K562 (cell line): Measurements from ENCODE around the gene GPD2. TPM values are rescaled to one million over a fixed set of nuclear protein-coding genes. Genes with fewer than 3 reads are reported as not detected.

Experiments
- ATAC-seq: fragments of 200-7000 bp; cut with Tn5 transposase; 3 replicates; pipeline ENCODE4 v1.9.1; 2020; ENCODE audit warnings: moderate library complexity
- BruUV-seq: library from RNA; stranded (reverse); fragments of 400-500 nt; replicated peaks from 2 replicates; lab custom pipeline; 2021; lab: Mats Ljungman, UMichigan
- CTCF ChIA-PET: fragments of 300-600 bp; formaldehyde crosslinking; extraction: SDS; loops from one replicate; lab custom pipeline; 2021; ENCODE audit warnings: low intra/inter-chr PET ratio; lab: Yijun Ruan, JAX
- POLR2A ChIA-PET: fragments of 300-600, 350-650 bp; sonication (Branson Sonifier 250); formaldehyde crosslinking; extraction: SDS; loops from one replicate; lab custom pipeline; 2021; ENCODE audit warnings: antibody characterized with exemption, inconsistent platforms; lab: Yijun Ruan, JAX
- DNase-seq, 4 experiments: peaks; one replicate each; pipeline versions ENCODE4 v3.0.0 to v3.0.0-alpha.2; 2011 to 2018; ENCODE audit warnings: low spot score in 3 of 4, mixed read lengths in 3 of 4; ENCODE audit errors: extremely low read depth in 1 of 4
- FAIRE-seq: peaks from 2 replicates; lab custom pipeline; 2011; peaks lifted over from hg19 to GRCh38; lab: Jason Lieb, UNC
- H2AFZ ChIP-seq: 2 replicates; pipeline ENCODE4 v1.6.0; 2011; ENCODE audit warnings: low read depth, low read length, control low read depth, inconsistent platforms
- H3K27ac ChIP-seq: fragments of 200-600 bp; 3 replicates; pipeline ENCODE4 v1.8.0; 2011; ENCODE audit warnings: low read depth, mild to moderate bottlenecking, control low read depth, inconsistent platforms, low read length, moderate library complexity, mixed read lengths; ENCODE audit errors: extremely low read depth
- H3K27me3 ChIP-seq, 2 experiments: fragments of 300-600 bp in 1 of 2; 2 replicates in 1 of 2; 3 replicates in 1 of 2; pipeline versions ENCODE4 v1.6.0 to v1.8.0; 2011; ENCODE audit warnings: inconsistent platforms in 2 of 2, low read length in 2 of 2, mild to moderate bottlenecking in 1 of 2, mixed read lengths in 1 of 2, moderate library complexity in 1 of 2; ENCODE audit not compliant: control insufficient read depth in 2 of 2, insufficient read depth in 2 of 2
- H3K36me3 ChIP-seq: fragments of 300-600 bp; 3 replicates; pipeline ENCODE4 v1.8.0; 2011; ENCODE audit warnings: mild to moderate bottlenecking, low read length, inconsistent platforms; ENCODE audit not compliant: control insufficient read depth, insufficient read depth
- H3K4me1 ChIP-seq, 2 experiments: fragments of 200-600 bp in 1 of 2; replicated peaks in 1 of 2; 2 replicates in 1 of 2; 3 replicates in 1 of 2; pipeline versions ENCODE4 v1.5.1 to v1.8.0; 2011; ENCODE audit warnings: inconsistent platforms in 2 of 2, low read length in 2 of 2, mild to moderate bottlenecking in 1 of 2, mixed read lengths in 1 of 2, moderate library complexity in 1 of 2; ENCODE audit not compliant: control insufficient read depth in 2 of 2, insufficient read depth in 2 of 2
- H3K4me2 ChIP-seq: 2 replicates; pipeline ENCODE4 v1.6.1; 2011; ENCODE audit warnings: low read length, control low read depth, inconsistent platforms, mixed read lengths; ENCODE audit not compliant: insufficient read depth
- H3K4me3 ChIP-seq: fragments of 200-600 bp; sonication (generic), shearing (Covaris generic); 2 replicates; pipeline ENCODE4 v1.5.1; 2016; ENCODE audit warnings: control low read depth, inconsistent platforms
- H3K79me2 ChIP-seq: fragments of 200-600 bp; 3 replicates; pipeline ENCODE4 v1.8.0; 2011; ENCODE audit warnings: low read length, inconsistent platforms; ENCODE audit not compliant: control insufficient read depth, insufficient read depth
- H3K9ac ChIP-seq, 2 experiments: 2 replicates each; pipeline versions ENCODE4 v1.6.0 to v1.6.1; 2011; ENCODE audit warnings: low read depth in 2 of 2, low read length in 2 of 2, control low read depth in 1 of 2, inconsistent platforms in 1 of 2, mild to moderate bottlenecking in 1 of 2, mixed read lengths in 1 of 2; ENCODE audit not compliant: insufficient read depth in 1 of 2
- H3K9me1 ChIP-seq: one replicate; pipeline ENCODE4 v1.6.0; 2011; ENCODE audit warnings: inconsistent platforms, mild to moderate bottlenecking, low read length, moderate library complexity; ENCODE audit not compliant: control insufficient read depth, insufficient read depth
- H3K9me3 ChIP-seq: replicated peaks from 2 replicates; pipeline ENCODE4 v1.5.1; 2011; ENCODE audit warnings: low read depth, low read length, inconsistent platforms; ENCODE audit not compliant: control insufficient read depth, insufficient read depth
- H4K20me1 ChIP-seq: replicated peaks from 2 replicates; pipeline ENCODE4 v1.6.1; 2011; ENCODE audit warnings: low read length, inconsistent platforms, mixed read lengths; ENCODE audit not compliant: control insufficient read depth, insufficient read depth
- AFF4 ChIP-seq: sonication (generic); formaldehyde crosslinking; IDR thresholded peaks from 2 replicates; pipeline ENCODE4 v1.8.0; 2023; ENCODE audit warnings: mild to moderate bottlenecking, missing genetic modification reagents
- CTCF ChIP-seq, 3 experiments: IDR thresholded peaks in 2 of 3; conservative IDR thresholded peaks in 1 of 3; 2 replicates each; pipeline ENCODE4 v1.5.1; 2011 to 2012; ENCODE audit warnings: low read length in 3 of 3, mild to moderate bottlenecking in 3 of 3, control low read depth in 2 of 3, improper control_type of control experiment in 1 of 3, inconsistent platforms in 1 of 3, low read depth in 1 of 3, mixed read lengths in 1 of 3, moderate library complexity in 1 of 3; ENCODE audit not compliant: insufficient read depth in 2 of 3
- GABPB2 ChIP-seq: fragments of 250-450 bp; sonication (Bioruptor Pico); conservative IDR thresholded peaks from 2 replicates; pipeline ENCODE4 v1.5.1; 2021; ENCODE audit warnings: mild to moderate bottlenecking
- MAFF ChIP-seq: IDR thresholded peaks from 2 replicates; pipeline ENCODE4 v1.6.1; 2012; ENCODE audit warnings: low read length, improper control_type of control experiment
- MAFG ChIP-seq: fragments of 450-650 bp; conservative IDR thresholded peaks from 2 replicates; pipeline ENCODE4 v1.6.1; 2016; ENCODE audit warnings: missing genetic modification characterization, missing compliant biosample characterization
- MAFK ChIP-seq: IDR thresholded peaks from 2 replicates; pipeline ENCODE4 v1.6.1; 2011; ENCODE audit warnings: low read length, improper control_type of control experiment
- NCOA6 ChIP-seq: fragments of 450-650 bp; IDR thresholded peaks from 2 replicates; pipeline ENCODE4 v1.6.1; 2017; ENCODE audit warnings: mild to moderate bottlenecking
- SUPT5H ChIP-seq: fragments of 450-650 bp; IDR thresholded peaks from 2 replicates; pipeline ENCODE4 v1.6.1; 2016
- TCF7 ChIP-seq: sonication (generic); IDR thresholded peaks from 2 replicates; pipeline ENCODE4 v1.6.1; 2016; ENCODE audit warnings: antibody characterized with exemption, borderline replicate concordance
- ZBTB11 ChIP-seq, 3 experiments: fragments of 200-800 bp in 1 of 3; fragments of 250-450 bp in 1 of 3; fragments of 450-650 bp in 1 of 3; sonication (Bioruptor Pico) in 1 of 3; sonication (Bioruptor generic) in 1 of 3; formaldehyde crosslinking in 1 of 3; IDR thresholded peaks; 2 replicates each; pipeline versions ENCODE4 v1.6.1 to v1.8.0; 2016 to 2022; ENCODE audit warnings: mild to moderate bottlenecking in 2 of 3, missing genetic modification characterization in 2 of 3, missing compliant biosample characterization in 1 of 3, moderate library complexity in 1 of 3
- ZNF316 ChIP-seq: fragments of 450-650 bp; IDR thresholded peaks from 2 replicates; pipeline ENCODE4 v1.6.1; 2016
- ZNF507 ChIP-seq: conservative IDR thresholded peaks from 2 replicates; pipeline ENCODE4 v1.6.1; 2017; ENCODE audit warnings: missing genetic modification characterization, missing compliant biosample characterization
- WGBS: fragments of 100-300 bp; shearing (Covaris generic); methylation state at CpG from one replicate; pipeline ENCODE4 v1.1.6; 2016; ENCODE audit warnings: low coverage, mixed read lengths; ENCODE audit not compliant: insufficient coverage; ENCODE audit errors: missing lambda C conversion rate; 5-methylcytosine and 5-hydroxymethylcytosine counted together
- in situ Hi-C: fragments of 300-500 bp; cut with MboI; formaldehyde crosslinking; loops from 4 replicates; pipeline ENCODE4 v1.15.0; 2018; ENCODE audit warnings: inconsistent platforms, mixed read lengths
- intact Hi-C: fragments of 100-400 bp; cut with micrococcal nuclease; formaldehyde crosslinking; loops from 2 replicates; pipeline ENCODE4 v1.14.2; 2022
- polyA plus RNA-seq, 8 experiments: library from polyadenylated mRNA; depleted of rRNA in 4 of 8; stranded (reverse) in 5 of 8; unstranded in 3 of 8; fragments of >200 nt; fragmentation: Nextera tagmentation in 2 of 8; fragmentation: Illumina TruSeq in 1 of 8; extraction: Ambion mirVana in 2 of 8; extraction: Trizol in 1 of 8; gene quantifications; 2 replicates each; pipeline versions ENCODE4 v1.2.1 to v1.2.3, GENCODE V29; 2011 to 2014; ENCODE audit warnings: inconsistent platforms in 1 of 8, missing spikeins in 1 of 8
- total RNA-seq, 7 experiments: library from RNA; depleted of rRNA in 6 of 7; stranded (reverse); fragments of >200 nt in 6 of 7; fragmentation: Illumina TruSeq in 2 of 7; extraction: Trizol in 2 of 7; gene quantifications; 2 replicates each; pipeline versions ENCODE4 v1.2.1 to v1.2.3, GENCODE V29; 2011 to 2021; ENCODE audit warnings: low replicate concordance in 1 of 7

GPD2 gene
- total and polyA plus RNA-seq, 9 of the 15 experiments (the other 6 are each of a cell fraction or from before 2014, with no cell fraction given), result 5.2 to 39.2 (median 19.0) TPM

- Histone ChIP-seq H2AFZ (no peak overlapping the region), H3K27me3 (no peaks in the 10 kb centered on the region), H3K4me1 (no peaks in the 10 kb centered on the region), H4K20me1 (no peaks in the 10 kb centered on the region), H3K9me3 (no peaks in the 10 kb centered on the region), H3K27ac (no peak overlapping the region), H3K9me1 (no peaks in the 10 kb centered on the region), H3K4me3 (no peak overlapping the region), H3K79me2 (no peaks in the 10 kb centered on the region), H3K9ac (no peak overlapping the region), H3K36me3 (no peaks in the 10 kb centered on the region), H3K4me2 (no peak overlapping the region)
- no peak for ATAC-seq
- ChIA-PET POLR2A (interaction anchor here (1.1 kb wide), 1 partner anchor 15 kb away, joined by 3 read pairs; no protein-coding TSS in a partner anchor), CTCF (no interaction called here)
- intact Hi-C loops (no loop called here), in situ Hi-C loops (no loop called here)
- FAIRE-seq, result no peak
- DNase-seq, result no peak
- BruUV-seq, result no TSS peak
- 42% methylated on average over 2 of the region's 2 CpGs for WGBS
- TF ChIP-seq SUPT5H, result no peak
- TF ChIP-seq MAFF, result 0 out of 2 replicates have a peak, but pooled peaks have one; percentile 2
- TF ChIP-seq NCOA6, result no peak
- TF ChIP-seq TCF7, result no peak
- TF ChIP-seq ZNF507 (tag), result no peak
- no peak for TF ChIP-seq GABPB2 (CRISPR knock-in tag)
- TF ChIP-seq ZNF316, result peak; percentile 53
- no peak for TF ChIP-seq ZBTB11 (CRISPR knock-in tag; IDR thresholded peaks at IDR 0.05)
- TF ChIP-seq MAFK, result peak; percentile 35; the same call in 1 of the 2 replicates
- no peak for TF ChIP-seq CTCF (IDR thresholded peaks at IDR 0.05 in 2 of 3, conservative IDR thresholded peaks at IDR 0.05 in 1 of 3; ENCODE audit: insufficient read depth in 2 of 3, low read depth in 1 of 3, low read length in 3 of 3)
- no peak for TF ChIP-seq AFF4 (CRISPR knock-in tag)
- TF ChIP-seq MAFG (tag), result peak; percentile 22; the same call in 1 of the 2 replicates
Measured at GRCh38 chr2:156536534-156536933, 100.4 kb downstream of the GPD2 start.
